ENCODE data around the gene COL13A1. TPM values are rescaled to one million over a fixed set of nuclear protein-coding genes. Genes with fewer than 3 reads are reported as not detected.

Gene COL13A1
- total and polyA plus RNA-seq, 10 donors: 4.1 to 16.1 (median 9.5) TPM

GRCh38 chr10:69863580-69863979 is 61.9 kb downstream of the COL13A1 start:
- Histone ChIP-seq H3K9me3 (no peaks in the 10 kb centered on the region), H3K4me3 (no peak overlapping the region), H3K4me1 (peaks cover 0 to 44% (median 21%) of the 10 kb centered on the region in 6 donors), H3K36me3 (no peaks in the 10 kb centered on the region), H3K27ac (no peak overlapping the region), H3K27me3 (replicated peaks in 1 of 7) (peaks cover 0 to 50% (median 0%) of the 10 kb centered on the region in 7 donors)
- DNase-seq: no peak
- intact Hi-C loops (cut with DNase I; ENCODE audit: low total_unique reads): no loop called here
- TF ChIP-seq POLR2AphosphoS5 (IDR thresholded peaks at IDR 0.05) (no peak), CTCF (IDR thresholded peaks at IDR 0.05 in 8 of 11, conservative IDR thresholded peaks at IDR 0.05 in 3 of 11) (no peak), POLR2A (IDR thresholded peaks at IDR 0.05) (no peak)
- WGBS, 5 donors: 67 to 88% (median 80%) methylated on average over 4 to 5 of the region's 5 CpGs

GRCh38 chr10:69864321-69864720 is 62.6 kb downstream of the COL13A1 start:
- Histone ChIP-seq H3K9me3 (no peaks in the 10 kb centered on the region), H3K4me1 (peaks cover 5 to 52% (median 25%) of the 10 kb centered on the region in 6 donors), H3K27me3 (replicated peaks in 1 of 7) (peaks cover 0 to 50% (median 0%) of the 10 kb centered on the region in 7 donors), H3K4me3 (no peak overlapping the region), H3K36me3 (no peaks in the 10 kb centered on the region), H3K27ac (no peak overlapping the region)
- 57 to 77% (median 59%) methylated on average over 3 of the region's 3 CpGs for whole genome bisulfite sequencing, 5 donors
- no peak for DNase-seq
- TF ChIP-seq POLR2A (IDR thresholded peaks at IDR 0.05) (no peak), CTCF (IDR thresholded peaks at IDR 0.05 in 8 of 11, conservative IDR thresholded peaks at IDR 0.05 in 3 of 11) (no peak), POLR2AphosphoS5 (IDR thresholded peaks at IDR 0.05) (no peak)
- intact Hi-C loops (cut with DNase I; ENCODE audit: low total_unique reads): no loop called here

- intact Hi-C loops (cut with DNase I; ENCODE audit: low total_unique reads): no loop called here
- Histone ChIP-seq H3K4me3 (no peak overlapping the region), H3K9me3 (no peaks in the 10 kb centered on the region), H3K4me1 (peaks cover 5 to 63% (median 28%) of the 10 kb centered on the region in 6 donors), H3K36me3 (no peaks in the 10 kb centered on the region), H3K27ac (peak overlapping the region in 2 of 8 donors; percentile 79), H3K27me3 (replicated peaks in 1 of 7) (peaks cover 0 to 40% (median 0%) of the 10 kb centered on the region in 7 donors)
- WGBS, 5 donors: 60 to 100% (median 83%) methylated on average over 1 of the region's 1 CpG
- no peak for TF ChIP-seq POLR2AphosphoS5 (IDR thresholded peaks at IDR 0.05)
- TF ChIP-seq CTCF (IDR thresholded peaks at IDR 0.05 in 8 of 11, conservative IDR thresholded peaks at IDR 0.05 in 3 of 11): no peak
- no peak for TF ChIP-seq POLR2A (IDR thresholded peaks at IDR 0.05)
- DNase-seq: no peak
These were observed 63.7 kb downstream of the COL13A1 start for GRCh38 chr10:69865450-69865849.

GRCh38 chr10:69866246-69866687 is 64.6 kb downstream of the COL13A1 start:
- intact Hi-C loops (cut with DNase I; ENCODE audit: low total_unique reads): no loop called here
- DNase-seq: no peak
- H3K27ac ChIP-seq: peak overlapping the region in 7 of 8 donors; percentile 29 to 80 (median 78)
- 62 to 73% (median 68%) methylated on average over 5 of the region's 5 CpGs for WGBS, 5 donors
- H3K4me1 ChIP-seq: peaks cover 5 to 67% (median 30%) of the 10 kb centered on the region in 6 donors
- H3K36me3 ChIP-seq: no peaks in the 10 kb centered on the region
- peaks cover 0 to 36% (median 0%) of the 10 kb centered on the region in 7 donors for H3K27me3 ChIP-seq (replicated peaks in 1 of 7)
- H3K4me3 ChIP-seq: no peak overlapping the region
- H3K9me3 ChIP-seq: no peaks in the 10 kb centered on the region
- TF ChIP-seq POLR2A (IDR thresholded peaks at IDR 0.05) (no peak), POLR2AphosphoS5 (IDR thresholded peaks at IDR 0.05) (peak in 2 of 3 donors; percentile 42 to 56), CTCF (IDR thresholded peaks at IDR 0.05 in 8 of 11, conservative IDR thresholded peaks at IDR 0.05 in 3 of 11) (no peak)
